ENCODE measurements around the gene CLIP2. TPM values are rescaled to one million over a fixed set of nuclear protein-coding genes. Genes with fewer than 3 reads are reported as not detected.
"Not testable (repeated sequence)": the region's sequence is repeated elsewhere in the genome, so short reads cannot be mapped to it uniquely, and the experiment has no call there.

Gene CLIP2
- total RNA-seq, 1 experiment from 2014 or later: 26.2 TPM

GRCh38 chr7:74410772-74411171, 121.6 kb downstream of the CLIP2 start:
- H3K9ac ChIP-seq (ENCODE audit: low read length): no peak overlapping the region
- H3K4me2 ChIP-seq (ENCODE audit: low read length): no peak overlapping the region
- no TSS peak for BruUV-seq (replicated peaks)
- H3K4me3 ChIP-seq (ENCODE audit: low read length): no peak overlapping the region
- ATAC-seq: no peak
- no peaks in the 10 kb centered on the region for H4K20me1 ChIP-seq (ENCODE audit: low read length)
- H3K9me3 ChIP-seq (ENCODE audit: low read length): no peaks in the 10 kb centered on the region
- intact Hi-C loops (cut with micrococcal nuclease): no loop called here
- H3K79me2 ChIP-seq (ENCODE audit: low read length): no peaks in the 10 kb centered on the region
- H3K4me1 ChIP-seq (ENCODE audit: insufficient read depth, low read length): no peaks in the 10 kb centered on the region
- ChIA-PET CTCF (no interaction called here), POLR2A (ENCODE audit: unreplicated experiment) (no interaction called here)
- H3K9me2 ChIP-seq (replicated peaks; ENCODE audit: low read length): no peaks in the 10 kb centered on the region
- no peak overlapping the region for H2AFZ ChIP-seq (ENCODE audit: low read length)
- H3K36me3 ChIP-seq (ENCODE audit: low read depth, low read length): no peaks in the 10 kb centered on the region
- no peak overlapping the region for H3K27ac ChIP-seq (ENCODE audit: low read length)
- no peak for DNase-seq
- TF ChIP-seq, protein P1, sequence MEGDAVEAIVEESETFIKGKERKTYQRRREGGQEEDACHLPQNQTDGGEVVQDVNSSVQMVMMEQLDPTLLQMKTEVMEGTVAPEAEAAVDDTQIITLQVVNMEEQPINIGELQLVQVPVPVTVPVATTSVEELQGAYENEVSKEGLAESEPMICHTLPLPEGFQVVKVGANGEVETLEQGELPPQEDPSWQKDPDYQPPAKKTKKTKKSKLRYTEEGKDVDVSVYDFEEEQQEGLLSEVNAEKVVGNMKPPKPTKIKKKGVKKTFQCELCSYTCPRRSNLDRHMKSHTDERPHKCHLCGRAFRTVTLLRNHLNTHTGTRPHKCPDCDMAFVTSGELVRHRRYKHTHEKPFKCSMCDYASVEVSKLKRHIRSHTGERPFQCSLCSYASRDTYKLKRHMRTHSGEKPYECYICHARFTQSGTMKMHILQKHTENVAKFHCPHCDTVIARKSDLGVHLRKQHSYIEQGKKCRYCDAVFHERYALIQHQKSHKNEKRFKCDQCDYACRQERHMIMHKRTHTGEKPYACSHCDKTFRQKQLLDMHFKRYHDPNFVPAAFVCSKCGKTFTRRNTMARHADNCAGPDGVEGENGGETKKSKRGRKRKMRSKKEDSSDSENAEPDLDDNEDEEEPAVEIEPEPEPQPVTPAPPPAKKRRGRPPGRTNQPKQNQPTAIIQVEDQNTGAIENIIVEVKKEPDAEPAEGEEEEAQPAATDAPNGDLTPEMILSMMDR (conservative IDR thresholded peaks at IDR 0.05; ENCODE audit: low read depth, low read length): no peak
- no peak for TF ChIP-seq EZH2phosphoT487 (IDR thresholded peaks at IDR 0.05; ENCODE audit: borderline replicate concordance, low read length)
- TF ChIP-seq EZH2 (IDR thresholded peaks at IDR 0.05; ENCODE audit: low read length, unreplicated experiment): no peak
- H3F3A ChIP-seq (ENCODE audit: low read length, unreplicated experiment): no peaks in the 10 kb centered on the region
- no peaks in the 10 kb centered on the region for H3K27me3 ChIP-seq (ENCODE audit: low read length)

- H3K9me2 ChIP-seq (replicated peaks; ENCODE audit: low read length); H3K9ac ChIP-seq (ENCODE audit: low read length); intact Hi-C loops (cut with micrococcal nuclease); H3K4me1 ChIP-seq (ENCODE audit: insufficient read depth, low read length); H3K27me3 ChIP-seq (ENCODE audit: low read length); H3K4me3 ChIP-seq (ENCODE audit: low read length); DNase-seq; H3K27ac ChIP-seq (ENCODE audit: low read length); ATAC-seq; CTCF ChIA-PET; H3K4me2 ChIP-seq (ENCODE audit: low read length); H3K9me3 ChIP-seq (ENCODE audit: low read length); H3K79me2 ChIP-seq (ENCODE audit: low read length); H2AFZ ChIP-seq (ENCODE audit: low read length); H4K20me1 ChIP-seq (ENCODE audit: low read length); BruUV-seq (replicated peaks); H3F3A ChIP-seq (ENCODE audit: low read length, unreplicated experiment); POLR2A ChIA-PET (ENCODE audit: unreplicated experiment); H3K36me3 ChIP-seq (ENCODE audit: low read depth, low read length): not testable (repeated sequence)
These were observed 122.4 kb downstream of the CLIP2 start for GRCh38 chr7:74411571-74411970.

GRCh38 chr7:74412056-74412455, 122.8 kb downstream of the CLIP2 start:
- ATAC-seq (peak; percentile 10; the same call in 1 of the 2 replicates), DNase-seq (no peak)
- BruUV-seq (replicated peaks): no TSS peak
- Histone ChIP-seq H3K9me3 (ENCODE audit: low read length) (no peaks in the 10 kb centered on the region), H3K36me3 (ENCODE audit: low read depth, low read length) (no peaks in the 10 kb centered on the region), H3K4me2 (ENCODE audit: low read length) (no peak overlapping the region), H2AFZ (ENCODE audit: low read length) (no peak overlapping the region), H3K4me3 (ENCODE audit: low read length) (no peak overlapping the region), H3K79me2 (ENCODE audit: low read length) (no peaks in the 10 kb centered on the region), H4K20me1 (ENCODE audit: low read length) (no peaks in the 10 kb centered on the region), H3K27me3 (ENCODE audit: low read length) (no peaks in the 10 kb centered on the region), H3F3A (ENCODE audit: low read length, unreplicated experiment) (no peaks in the 10 kb centered on the region), H3K4me1 (ENCODE audit: insufficient read depth, low read length) (no peaks in the 10 kb centered on the region), H3K9ac (ENCODE audit: low read length) (no peak overlapping the region), H3K27ac (ENCODE audit: low read length) (no peak overlapping the region), H3K9me2 (replicated peaks; ENCODE audit: low read length) (no peaks in the 10 kb centered on the region)
- ChIA-PET CTCF (no interaction called here), POLR2A (ENCODE audit: unreplicated experiment) (no interaction called here)
- TF ChIP-seq, protein P1 (conservative IDR thresholded peaks at IDR 0.05; ENCODE audit: low read depth, low read length): no peak
- TF ChIP-seq EZH2 (IDR thresholded peaks at IDR 0.05; ENCODE audit: low read length, unreplicated experiment): no peak
- no peak for TF ChIP-seq EZH2phosphoT487 (IDR thresholded peaks at IDR 0.05; ENCODE audit: borderline replicate concordance, low read length)
- intact Hi-C loops (cut with micrococcal nuclease): no loop called here

Measured in PC-3 (cell line).